Activated CD4-positive, alpha-beta T cell treated with anti-CD3 and anti-CD28 coated beads, Interleukin-2, amount 10 ng/mL, durations not matched to agents 24 days and 14 days (primary cell): Measurements from ENCODE around the gene MYEF2. TPM values are rescaled to one million over a fixed set of nuclear protein-coding genes. Genes with fewer than 3 reads are reported as not detected.

Experiments used
- DNase-seq: peaks from one replicate; pipeline ENCODE4 v3.0.0; 2022
- H3K27ac Mint-ChIP-seq: one replicate; pipeline ENCODE4 v1.8.0; 2022; ENCODE audit warnings: mild to moderate bottlenecking, mixed read lengths
- H3K27me3 Mint-ChIP-seq: one replicate; pipeline ENCODE4 v1.8.0; 2022; ENCODE audit warnings: mixed read lengths
- H3K36me3 Mint-ChIP-seq: one replicate; pipeline ENCODE4 v1.8.0; 2022; ENCODE audit warnings: low read depth, mild to moderate bottlenecking, mixed read lengths
- H3K4me1 Mint-ChIP-seq: one replicate; pipeline ENCODE4 v1.8.0; 2021; ENCODE audit warnings: mixed read lengths
- H3K4me3 Mint-ChIP-seq: one replicate; pipeline ENCODE4 v1.8.0; 2022; ENCODE audit warnings: mild to moderate bottlenecking, moderate library complexity, mixed read lengths
- H3K9me3 Mint-ChIP-seq: one replicate; pipeline ENCODE4 v1.8.0; 2021; ENCODE audit warnings: mixed read lengths
- intact Hi-C: fragments of 100-400 bp; cut with micrococcal nuclease; formaldehyde crosslinking; loops from one replicate; pipeline ENCODE4 v1.15.1; 2023
- total RNA-seq: library from RNA; stranded (reverse); gene quantifications from 2 replicates; pipeline ENCODE4 v1.2.3, GENCODE V29; 2022

MYEF2 gene
- total RNA-seq, 1 donor from 2014 or later: 27.5 TPM

GRCh38 chr15:48090666-48091065 is 87.4 kb downstream of the MYEF2 start:
- Mint-ChIP-seq H3K4me1 (no peaks in the 10 kb centered on the region), H3K27ac (no peak overlapping the region)
- intact Hi-C loops: no loop called here

GRCh38 chr15:48090115-48090514 is 88.0 kb downstream of the MYEF2 start:
- DNase-seq: no peak
- Mint-ChIP-seq H3K27me3 (peaks cover 4% of the 10 kb centered on the region), H3K4me3 (no peak overlapping the region), H3K27ac (no peak overlapping the region), H3K4me1 (no peaks in the 10 kb centered on the region), H3K36me3 (no peaks in the 10 kb centered on the region), H3K9me3 (no peaks in the 10 kb centered on the region)
- intact Hi-C loops: no loop called here

More at GRCh38 chr15:48090666-48091065, 87.4 kb downstream of the MYEF2 start:
- Mint-ChIP-seq H3K9me3 (no peaks in the 10 kb centered on the region), H3K4me3 (no peak overlapping the region), H3K36me3 (no peaks in the 10 kb centered on the region), H3K27me3 (peaks cover 4% of the 10 kb centered on the region)
- DNase-seq: no peak

GRCh38 chr15:48089702-48090101 is 88.4 kb downstream of the MYEF2 start:
- H3K27ac Mint-ChIP-seq: no peak overlapping the region
- intact Hi-C loops: no loop called here
- H3K27me3 Mint-ChIP-seq: peaks cover 2% of the 10 kb centered on the region
- H3K9me3 Mint-ChIP-seq: no peaks in the 10 kb centered on the region
- no peak overlapping the region for H3K4me3 Mint-ChIP-seq
- no peak for DNase-seq
- H3K4me1 Mint-ChIP-seq: no peaks in the 10 kb centered on the region
- no peaks in the 10 kb centered on the region for H3K36me3 Mint-ChIP-seq

GRCh38 chr15:48087844-48088243 is 90.3 kb downstream of the MYEF2 start:
- no peaks in the 10 kb centered on the region for H3K9me3 Mint-ChIP-seq
- no peaks in the 10 kb centered on the region for H3K36me3 Mint-ChIP-seq
- intact Hi-C loops: no loop called here
- H3K27me3 Mint-ChIP-seq: peaks cover 4% of the 10 kb centered on the region
- H3K4me1 Mint-ChIP-seq: no peaks in the 10 kb centered on the region
- H3K27ac Mint-ChIP-seq: no peak overlapping the region
- no peak overlapping the region for H3K4me3 Mint-ChIP-seq
- no peak for DNase-seq

GRCh38 chr15:48086576-48086975 is 91.5 kb downstream of the MYEF2 start:
- no peak overlapping the region for H3K4me3 Mint-ChIP-seq
- peaks cover 6% of the 10 kb centered on the region for H3K27me3 Mint-ChIP-seq
- H3K36me3 Mint-ChIP-seq: no peaks in the 10 kb centered on the region
- H3K27ac Mint-ChIP-seq: no peak overlapping the region
- DNase-seq: no peak
- no peaks in the 10 kb centered on the region for H3K4me1 Mint-ChIP-seq
- no peaks in the 10 kb centered on the region for H3K9me3 Mint-ChIP-seq
- intact Hi-C loops: no loop called here

- H3K27ac Mint-ChIP-seq: no peak overlapping the region
- H3K9me3 Mint-ChIP-seq: no peaks in the 10 kb centered on the region
- intact Hi-C loops: no loop called here
Observed at GRCh38 chr15:48086133-48086532, 92.0 kb downstream of the MYEF2 start.

GRCh38 chr15:48085591-48085930 is 92.5 kb downstream of the MYEF2 start:
- no peak overlapping the region for H3K4me3 Mint-ChIP-seq
- H3K27ac Mint-ChIP-seq: no peak overlapping the region
- H3K27me3 Mint-ChIP-seq: peaks cover 6% of the 10 kb centered on the region
- intact Hi-C loops: no loop called here
- no peaks in the 10 kb centered on the region for H3K36me3 Mint-ChIP-seq
- no peaks in the 10 kb centered on the region for H3K4me1 Mint-ChIP-seq
- no peak for DNase-seq
- no peaks in the 10 kb centered on the region for H3K9me3 Mint-ChIP-seq

More at GRCh38 chr15:48086133-48086532, 92.0 kb downstream of the MYEF2 start:
- no peaks in the 10 kb centered on the region for H3K4me1 Mint-ChIP-seq
- H3K27me3 Mint-ChIP-seq: peaks cover 6% of the 10 kb centered on the region
- no peak overlapping the region for H3K4me3 Mint-ChIP-seq
- DNase-seq: no peak
- no peaks in the 10 kb centered on the region for H3K36me3 Mint-ChIP-seq

GRCh38 chr15:48084759-48085590 is 93.1 kb downstream of the MYEF2 start:
- intact Hi-C loops: no loop called here
- Mint-ChIP-seq H3K27me3 (peaks cover 7% of the 10 kb centered on the region), H3K27ac (no peak overlapping the region), H3K4me1 (no peaks in the 10 kb centered on the region), H3K9me3 (no peaks in the 10 kb centered on the region), H3K4me3 (no peak overlapping the region), H3K36me3 (no peaks in the 10 kb centered on the region)
- no peak for DNase-seq

Other genes with a start within 250 kb of the MYEF2 start
- not detected in 2 replicates for gene SLC24A5, start 57.3 kb downstream of the MYEF2 start, total RNA-seq
- gene CTXN2, start 13.4 kb upstream of the MYEF2 start, total RNA-seq: 0.07 TPM in 1 of 2 replicates, not detected in the other
- gene SLC12A1, start 28.0 kb upstream of the MYEF2 start, total RNA-seq: not detected in 2 replicates
- 259 and 273 TPM in 2 replicates for gene DUT, start 153.1 kb upstream of the MYEF2 start, total RNA-seq